ENCODE data around the gene PPP4R3A.

The PPP4R3A gene

DNA sequence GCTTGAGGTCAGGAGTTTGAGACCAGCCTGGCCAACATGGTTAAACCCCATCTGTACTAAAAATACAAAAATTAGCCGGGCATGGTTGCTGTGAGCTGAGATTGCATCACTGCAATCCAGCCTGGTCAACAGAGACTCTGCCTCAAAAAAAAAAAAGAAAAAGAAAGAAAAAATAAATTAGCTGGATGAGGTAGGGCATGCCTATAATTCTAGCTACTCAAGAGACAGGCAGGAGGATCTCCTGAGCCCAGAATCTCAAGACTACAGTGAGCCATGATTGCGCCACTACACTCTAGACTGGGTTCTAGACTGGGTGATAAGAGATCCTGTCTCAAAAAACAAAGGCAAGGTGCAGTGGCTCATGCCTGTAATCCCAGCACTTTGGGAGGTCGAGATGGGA lies 16.9 kb downstream of the PPP4R3A start:
- TF ChIP-seq CTCF (IDR thresholded peaks at IDR 0.05; ENCODE audit: control extremely low read depth, extremely low read depth, low read depth, missing control alignments): no peak
- DNase-seq (ENCODE audit: extremely low spot score): no peak
- ChIA-PET POLR2A (no interaction called here), CTCF (interaction anchor here (1.4 kb wide), 1 partner anchor 9 kb away, joined by 4 read pairs; no protein-coding TSS in a partner anchor)

DNA sequence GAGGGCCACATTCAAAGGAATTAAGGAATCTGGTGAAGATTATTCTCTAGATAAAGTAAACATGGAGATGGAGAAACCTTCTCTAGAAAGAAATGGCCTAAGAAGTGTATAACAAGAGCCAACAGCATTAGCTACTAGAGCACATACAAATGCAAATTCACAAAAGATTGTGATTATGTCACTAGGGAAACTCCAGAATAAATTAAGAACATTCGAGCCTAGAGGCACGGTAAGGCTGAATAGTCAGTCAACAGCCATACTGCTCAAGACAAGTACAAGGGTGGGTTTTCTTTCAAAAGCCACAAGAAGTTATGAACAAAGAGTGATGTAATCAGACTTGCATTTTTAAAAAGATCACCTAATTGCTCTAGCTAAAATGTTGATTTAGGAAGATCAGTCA lies 25.4 kb downstream of the PPP4R3A start:
- no peak for DNase-seq (ENCODE audit: extremely low spot score)
- ChIA-PET POLR2A (no interaction called here), CTCF (interaction anchor here (1.2 kb wide), 1 partner anchor 8 kb away, joined by 4 read pairs; no protein-coding TSS in a partner anchor)
- TF ChIP-seq CTCF (IDR thresholded peaks at IDR 0.05; ENCODE audit: control extremely low read depth, extremely low read depth, low read depth, missing control alignments): no peak

- CTCF ChIA-PET: interaction anchor here (1.2 kb wide), 2 partner anchors 9 to 161 kb away, joined by 3 to 4 read pairs; no protein-coding TSS in a partner anchor
- DNase-seq (ENCODE audit: extremely low spot score): no peak
- TF ChIP-seq CTCF (IDR thresholded peaks at IDR 0.05; ENCODE audit: control extremely low read depth, extremely low read depth, low read depth, missing control alignments): no peak
- POLR2A ChIA-PET: no interaction called here
Observed at GRCh38 chr14:91484186-91484585, 25.9 kb downstream of the PPP4R3A start.

GRCh38 chr14:91482263-91483013 lies 27.7 kb downstream of the PPP4R3A start:
- CTCF ChIA-PET: interaction anchor here (1.7 to 1.9 kb wide), 2 partner anchors 10 to 15 kb away, joined by 5 read pairs; no protein-coding TSS in a partner anchor
- POLR2A ChIA-PET: no interaction called here
- no peak for DNase-seq (ENCODE audit: extremely low spot score)
- no peak for TF ChIP-seq CTCF (IDR thresholded peaks at IDR 0.05; ENCODE audit: control extremely low read depth, extremely low read depth, low read depth, missing control alignments)

GRCh38 chr14:91477388-91477787 lies 32.7 kb downstream of the PPP4R3A start:
- POLR2A ChIA-PET: no interaction called here
- no peak for DNase-seq (ENCODE audit: extremely low spot score)
- CTCF ChIA-PET: interaction anchor here (1.3 kb wide), 1 partner anchor 154 kb away, joined by 3 read pairs; no protein-coding TSS in a partner anchor
- no peak for TF ChIP-seq CTCF (IDR thresholded peaks at IDR 0.05; ENCODE audit: control extremely low read depth, extremely low read depth, low read depth, missing control alignments)

DNA sequence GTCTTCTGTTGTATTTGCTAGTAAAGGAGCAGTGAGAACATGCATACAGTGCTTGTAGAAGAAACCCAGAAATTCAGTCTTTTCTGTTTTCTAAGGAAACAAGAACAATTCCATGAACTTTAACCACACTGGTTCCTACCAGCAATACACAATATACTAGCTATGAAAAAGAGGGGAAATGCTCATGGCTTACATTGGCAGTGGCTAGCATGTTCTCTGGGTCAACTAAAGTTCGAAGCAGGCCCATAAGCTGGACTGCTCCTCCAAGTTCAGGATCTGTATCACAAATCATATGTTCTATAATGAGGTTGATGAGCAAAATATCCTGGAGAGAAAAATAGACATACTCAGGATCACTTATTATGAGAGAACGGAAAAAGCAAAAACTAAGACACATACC lies 37.1 kb downstream of the PPP4R3A start:
- no peak for TF ChIP-seq CTCF (IDR thresholded peaks at IDR 0.05; ENCODE audit: control extremely low read depth, extremely low read depth, low read depth, missing control alignments)
- ChIA-PET CTCF (interaction anchor here (0.9 kb wide), 1 partner anchor 300 kb away, joined by 3 read pairs; no protein-coding TSS in a partner anchor), POLR2A (no interaction called here)
- DNase-seq (ENCODE audit: extremely low spot score): no peak
